HEK293 (cell line): ENCODE results near the gene UBA1.
A peak's percentile ranks its signal among the peaks of the same experiment; 100 is the strongest.

Experiments
- CTCF ChIA-PET: fragments of 350-600 bp; formaldehyde crosslinking; extraction: SDS; loops from one replicate; lab custom pipeline; 2021; ENCODE audit warnings: antibody characterized with exemption; lab: Yijun Ruan, JAX
- POLR2A ChIA-PET: fragments of 300-600 bp; formaldehyde crosslinking; extraction: SDS; loops from one replicate; lab custom pipeline; 2020; ENCODE audit warnings: antibody characterized with exemption, inconsistent platforms; lab: Yijun Ruan, JAX
- H3K27ac ChIP-seq: fragments of 200-500 bp; sonication (Bioruptor generic); 2 replicates; pipeline ENCODE4 v1.5.1; 2014; ENCODE audit warnings: low read depth, low read length, control low read depth, inconsistent platforms; ENCODE audit errors: extremely low read depth
- H3K36me3 ChIP-seq, 2 experiments: fragments of 200-500 bp in 1 of 2; sonication (Bioruptor generic) in 1 of 2; 1 replicate in 1 of 2; 2 replicates in 1 of 2; pipeline ENCODE4 v1.5.1; 2014 to 2017; ENCODE audit warnings: inconsistent platforms in 2 of 2, low read length in 2 of 2; ENCODE audit not compliant: control insufficient read depth in 2 of 2, insufficient read depth in 1 of 2
- H3K4me1 ChIP-seq: fragments of 200-500 bp; sonication (Bioruptor generic); 2 replicates; pipeline ENCODE4 v1.5.1; 2014; ENCODE audit warnings: mild to moderate bottlenecking, low read length, inconsistent platforms; ENCODE audit not compliant: control insufficient read depth, insufficient read depth
- H3K4me3 ChIP-seq: 2 replicates; pipeline ENCODE4 v1.5.1; 2011; ENCODE audit warnings: low read depth, mild to moderate bottlenecking, control low read depth, low read length, moderate library complexity
- H3K9me3 ChIP-seq: fragments of 200-500 bp; sonication (Bioruptor generic); 2 replicates; pipeline ENCODE4 v1.5.1; 2014; ENCODE audit warnings: low read depth, low read length, inconsistent platforms; ENCODE audit not compliant: control insufficient read depth, insufficient read depth
- GLIS2 ChIP-seq: fragments of 450-650 bp; formaldehyde crosslinking; IDR thresholded peaks from 2 replicates; pipeline ENCODE4 v1.5.1; 2016; ENCODE audit warnings: missing biosample characterization, missing genetic modification characterization
- KLF16 ChIP-seq: fragments of 450-650 bp; formaldehyde crosslinking; IDR thresholded peaks from 2 replicates; pipeline ENCODE4 v1.5.1; 2017; ENCODE audit warnings: missing biosample characterization, missing genetic modification characterization
- SALL2 ChIP-seq: fragments of 450-650 bp; formaldehyde crosslinking; IDR thresholded peaks from 2 replicates; pipeline ENCODE4 v1.5.0; 2017; ENCODE audit warnings: missing biosample characterization, mild to moderate bottlenecking, missing genetic modification characterization, borderline replicate concordance
- TRIM28 ChIP-seq: IDR thresholded peaks from 2 replicates; pipeline ENCODE4 v1.6.1; 2011; ENCODE audit warnings: low read length, control low read depth, borderline replicate concordance
- ZBTB11 ChIP-seq: fragments of 450-650 bp; formaldehyde crosslinking; conservative IDR thresholded peaks from 2 replicates; pipeline ENCODE4 v1.5.1; 2016; ENCODE audit warnings: low read depth, missing biosample characterization, missing genetic modification characterization
- ZBTB7A ChIP-seq: fragments of 450-650 bp; formaldehyde crosslinking; IDR thresholded peaks from 2 replicates; pipeline ENCODE4 v1.5.1; 2016; ENCODE audit warnings: low read depth, missing biosample characterization, missing genetic modification characterization
- ZFHX2 ChIP-seq: fragments of 450-650 bp; formaldehyde crosslinking; conservative IDR thresholded peaks from 2 replicates; pipeline ENCODE4 v1.5.1; 2016; ENCODE audit warnings: missing biosample characterization, missing genetic modification characterization
- ZNF121 ChIP-seq: fragments of 450-650 bp; formaldehyde crosslinking; IDR thresholded peaks from 2 replicates; pipeline ENCODE4 v1.5.1; 2016; ENCODE audit warnings: missing biosample characterization, missing genetic modification characterization
- ZNF202 ChIP-seq: fragments of 450-650 bp; formaldehyde crosslinking; IDR thresholded peaks from 2 replicates; pipeline ENCODE4 v1.5.1; 2016; ENCODE audit warnings: missing biosample characterization, missing genetic modification characterization, borderline replicate concordance
- ZNF394 ChIP-seq: fragments of 450-650 bp; formaldehyde crosslinking; IDR thresholded peaks from 2 replicates; pipeline ENCODE4 v1.5.1; 2016; ENCODE audit warnings: missing biosample characterization, missing genetic modification characterization, mild to moderate bottlenecking, moderate library complexity, borderline replicate concordance
- ZNF398 ChIP-seq: fragments of 450-650 bp; formaldehyde crosslinking; IDR thresholded peaks from 2 replicates; pipeline ENCODE4 v1.5.1; 2017; ENCODE audit warnings: missing biosample characterization, missing genetic modification characterization
- ZNF433 ChIP-seq: fragments of 450-650 bp; formaldehyde crosslinking; IDR thresholded peaks from 2 replicates; pipeline ENCODE4 v1.5.1; 2016; ENCODE audit warnings: missing biosample characterization, missing genetic modification characterization, low read depth
- ZNF48 ChIP-seq: fragments of 450-650 bp; formaldehyde crosslinking; IDR thresholded peaks from 2 replicates; pipeline ENCODE4 v1.5.1; 2016; ENCODE audit warnings: missing biosample characterization, missing genetic modification characterization
- ZNF645 ChIP-seq: fragments of 450-650 bp; formaldehyde crosslinking; IDR thresholded peaks from 2 replicates; pipeline ENCODE4; 2016; ENCODE audit warnings: missing biosample characterization, missing genetic modification characterization
- ZNF707 ChIP-seq: fragments of 450-650 bp; formaldehyde crosslinking; IDR thresholded peaks from 2 replicates; pipeline ENCODE4 v1.5.1; 2016; ENCODE audit warnings: missing biosample characterization, missing genetic modification characterization
- TF ChIP-seq, protein P1 (sequence below): fragments of 450-650 bp; formaldehyde crosslinking; IDR thresholded peaks from 2 replicates; pipeline ENCODE4 v1.5.1; 2017; ENCODE audit warnings: missing biosample characterization, missing genetic modification characterization
- TF ChIP-seq, protein P2 (sequence below): fragments of 450-650 bp; formaldehyde crosslinking; IDR thresholded peaks from 2 replicates; pipeline ENCODE4 v1.5.1; 2016; ENCODE audit warnings: missing biosample characterization, missing genetic modification characterization

Gene UBA1

DNA sequence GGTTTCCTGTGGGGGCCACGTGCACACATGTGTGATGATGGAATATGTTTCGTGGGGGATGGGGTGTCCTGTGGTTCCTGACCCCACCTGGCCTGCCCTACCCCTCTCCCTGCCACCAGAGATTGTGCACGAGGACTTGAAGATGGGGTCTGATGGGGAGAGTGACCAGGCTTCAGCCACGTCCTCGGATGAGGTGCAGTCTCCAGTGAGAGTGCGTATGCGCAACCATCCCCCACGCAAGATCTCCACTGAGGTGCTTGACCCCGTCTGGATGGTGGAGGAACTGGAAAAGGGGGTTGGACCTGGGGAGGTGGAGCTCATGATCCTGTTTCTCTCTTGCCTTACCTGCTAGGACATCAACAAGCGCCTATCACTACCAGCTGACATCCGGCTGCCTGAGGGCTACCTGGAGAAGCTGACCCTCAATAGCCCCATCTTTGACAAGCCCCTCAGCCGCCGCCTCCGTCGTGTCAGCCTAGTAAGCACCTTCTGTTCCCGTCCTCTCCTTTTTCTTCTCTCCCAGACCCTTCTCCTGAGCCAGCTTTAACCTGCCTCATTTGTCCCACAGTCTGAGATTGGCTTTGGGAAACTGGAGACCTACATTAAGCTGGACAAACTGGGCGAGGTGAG is 30.8 kb downstream of the UBA1 start (continued):
- TF ChIP-seq ZNF433 (tag by site-specific recombination): no peak
- no peak for TF ChIP-seq ZNF645 (tag by site-specific recombination)
- TF ChIP-seq TRIM28: no peak
- TF ChIP-seq, protein P1, sequence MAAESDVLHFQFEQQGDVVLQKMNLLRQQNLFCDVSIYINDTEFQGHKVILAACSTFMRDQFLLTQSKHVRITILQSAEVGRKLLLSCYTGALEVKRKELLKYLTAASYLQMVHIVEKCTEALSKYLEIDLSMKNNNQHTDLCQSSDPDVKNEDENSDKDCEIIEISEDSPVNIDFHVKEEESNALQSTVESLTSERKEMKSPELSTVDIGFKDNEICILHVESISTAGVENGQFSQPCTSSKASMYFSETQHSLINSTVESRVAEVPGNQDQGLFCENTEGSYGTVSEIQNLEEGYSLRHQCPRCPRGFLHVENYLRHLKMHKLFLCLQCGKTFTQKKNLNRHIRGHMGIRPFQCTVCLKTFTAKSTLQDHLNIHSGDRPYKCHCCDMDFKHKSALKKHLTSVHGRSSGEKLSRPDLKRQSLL (tag by site-specific recombination): no peak
- TF ChIP-seq ZNF121 (tag by site-specific recombination): no peak
- TF ChIP-seq, all 188 proteins: peak for 0

DNA sequence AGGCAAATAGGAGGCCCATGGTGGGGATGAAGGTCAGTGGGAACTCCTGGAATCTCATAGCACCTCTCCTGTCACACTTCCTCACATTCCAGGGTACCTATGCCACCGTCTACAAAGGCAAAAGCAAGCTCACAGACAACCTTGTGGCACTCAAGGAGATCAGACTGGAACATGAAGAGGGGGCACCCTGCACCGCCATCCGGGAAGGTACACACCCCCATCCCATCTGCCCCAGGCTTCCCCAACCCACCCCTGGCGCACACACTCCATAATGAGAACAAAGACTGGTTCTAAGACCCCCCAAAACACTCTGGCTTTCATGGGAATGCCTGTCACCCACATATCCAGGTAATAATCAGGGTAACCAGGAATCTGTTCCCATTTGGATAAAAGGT is 31.3 kb downstream of the UBA1 start:
- H3K27ac ChIP-seq: no peak overlapping the region
- POLR2A ChIA-PET: interaction anchor here (0.6 to 1.7 kb wide), 2 partner anchors 8 to 20 kb away, joined by 4 to 11 read pairs; partner anchors contain the start of gene USP11

GRCh38 chrX:47226071-47226470 is 32.4 kb downstream of the UBA1 start:
- POLR2A ChIA-PET: interaction anchor here (1.4 kb wide), 1 partner anchor 8 kb away, joined by 10 read pairs; the partner anchor contains the start of gene CDK16
- H3K36me3 ChIP-seq: peaks cover 54 to 87% of the 10 kb centered on the region in 2 experiments

More for the DNA sequence above, 31.3 kb downstream of the UBA1 start:
- peaks cover 4% of the 10 kb centered on the region; the same call in 1 of the 2 replicates for H3K4me1 ChIP-seq
- H3K4me3 ChIP-seq: no peak overlapping the region
- H3K36me3 ChIP-seq: peaks cover 58 to 95% of the 10 kb centered on the region in 2 experiments
- H3K9me3 ChIP-seq: no peaks in the 10 kb centered on the region
- CTCF ChIA-PET: interaction anchor here (1.1 kb wide), 1 partner anchor 87 kb away, joined by 3 read pairs; no protein-coding TSS in a partner anchor
- TF ChIP-seq ZFHX2 (tag by site-specific recombination) (no peak), ZNF707 (tag by site-specific recombination) (no peak), ZNF394 (tag by site-specific recombination) (no peak), SALL2 (tag by site-specific recombination) (no peak)
- TF ChIP-seq, all 188 proteins: peak for 0

DNA sequence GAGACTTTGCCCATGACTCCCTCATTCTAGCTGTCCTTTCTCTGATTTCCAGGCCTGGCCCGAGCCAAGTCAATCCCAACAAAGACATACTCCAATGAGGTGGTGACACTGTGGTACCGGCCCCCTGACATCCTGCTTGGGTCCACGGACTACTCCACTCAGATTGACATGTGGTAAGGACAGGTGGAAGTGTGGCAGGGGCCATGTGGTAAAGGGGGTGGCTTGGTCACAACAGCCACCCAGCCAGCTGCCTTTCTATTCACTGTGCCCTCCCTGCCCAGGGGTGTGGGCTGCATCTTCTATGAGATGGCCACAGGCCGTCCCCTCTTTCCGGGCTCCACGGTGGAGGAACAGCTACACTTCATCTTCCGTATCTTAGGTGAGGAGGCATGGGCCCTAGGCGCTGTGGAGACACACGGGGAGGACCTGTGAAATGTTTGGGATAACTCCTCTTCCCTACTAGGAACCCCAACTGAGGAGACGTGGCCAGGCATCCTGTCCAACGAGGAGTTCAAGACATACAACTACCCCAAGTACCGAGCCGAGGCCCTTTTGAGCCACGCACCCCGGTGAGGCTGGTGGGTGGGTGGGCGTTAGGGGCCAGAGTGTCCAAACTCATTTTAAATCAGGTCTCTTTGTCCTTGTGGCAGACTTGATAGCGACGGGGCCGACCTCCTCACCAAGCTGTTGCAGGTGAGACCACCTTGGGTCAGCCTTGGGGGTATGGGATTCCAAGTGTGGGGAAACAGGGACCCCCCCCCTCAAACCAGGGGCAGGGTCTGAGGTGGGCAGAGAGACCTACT is 33.1 kb downstream of the UBA1 start:
- no peaks in the 10 kb centered on the region for H3K4me1 ChIP-seq
- ChIA-PET POLR2A (interaction anchor here (1.4 to 2.1 kb wide), 2 partner anchors 9 kb away, joined by 10 to 18 read pairs; partner anchors contain the start of gene CDK16), CTCF (no interaction called here)
- H3K4me3 ChIP-seq: no peak overlapping the region
- no peaks in the 10 kb centered on the region for H3K9me3 ChIP-seq
- peaks cover 54 to 80% of the 10 kb centered on the region in 2 experiments for H3K36me3 ChIP-seq
- no peak overlapping the region for H3K27ac ChIP-seq
- TF ChIP-seq ZNF202 (no peak), ZNF48 (no peak), ZBTB7A (tag by site-specific recombination) (no peak), ZBTB11 (no peak), ZNF398 (tag by site-specific recombination) (no peak)
- TF ChIP-seq, protein P2, sequence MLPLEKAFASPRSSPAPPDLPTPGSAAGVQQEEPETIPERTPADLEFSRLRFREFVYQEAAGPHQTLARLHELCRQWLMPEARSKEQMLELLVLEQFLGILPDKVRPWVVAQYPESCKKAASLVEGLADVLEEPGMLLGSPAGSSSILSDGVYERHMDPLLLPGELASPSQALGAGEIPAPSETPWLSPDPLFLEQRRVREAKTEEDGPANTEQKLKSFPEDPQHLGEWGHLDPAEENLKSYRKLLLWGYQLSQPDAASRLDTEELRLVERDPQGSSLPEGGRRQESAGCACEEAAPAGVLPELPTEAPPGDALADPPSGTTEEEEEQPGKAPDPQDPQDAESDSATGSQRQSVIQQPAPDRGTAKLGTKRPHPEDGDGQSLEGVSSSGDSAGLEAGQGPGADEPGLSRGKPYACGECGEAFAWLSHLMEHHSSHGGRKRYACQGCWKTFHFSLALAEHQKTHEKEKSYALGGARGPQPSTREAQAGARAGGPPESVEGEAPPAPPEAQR (tag by site-specific recombination): no peak

More at GRCh38 chrX:47226071-47226470, 32.4 kb downstream of the UBA1 start:
- CTCF ChIA-PET: no interaction called here
- Histone ChIP-seq H3K27ac (no peak overlapping the region), H3K9me3 (no peaks in the 10 kb centered on the region), H3K4me1 (no peaks in the 10 kb centered on the region), H3K4me3 (no peak overlapping the region)
- TF ChIP-seq GLIS2 (peak; percentile 43; the same call in 1 of the 2 replicates), KLF16 (no peak)
